GM23338 (cell line): ENCODE data around the gene RASSF4.

Experiments
- CTCF ChIP-seq, 2 experiments: fragments of 200-600 bp in 1 of 2; sonication (generic) in 1 of 2; conservative IDR thresholded peaks; 2 replicates each; pipeline versions ENCODE4 v1.5.1 to v1.6.1; 2016 to 2017; ENCODE audit warnings: antibody characterized with exemption in 2 of 2, low read depth in 2 of 2, mild to moderate bottlenecking in 2 of 2, moderate library complexity in 1 of 2
- EZH2 ChIP-seq: fragments of 200-600 bp; sonication (generic); IDR thresholded peaks from one replicate; pipeline ENCODE4 v1.8.0; 2017; ENCODE audit warnings: antibody characterized with exemption, mild to moderate bottlenecking, low read depth; ENCODE audit not compliant: unreplicated experiment
- POLR2AphosphoS5 ChIP-seq: IDR thresholded peaks from 2 replicates; pipeline ENCODE4 v1.6.1; 2016; ENCODE audit warnings: antibody characterized with exemption, low read depth

DNA sequence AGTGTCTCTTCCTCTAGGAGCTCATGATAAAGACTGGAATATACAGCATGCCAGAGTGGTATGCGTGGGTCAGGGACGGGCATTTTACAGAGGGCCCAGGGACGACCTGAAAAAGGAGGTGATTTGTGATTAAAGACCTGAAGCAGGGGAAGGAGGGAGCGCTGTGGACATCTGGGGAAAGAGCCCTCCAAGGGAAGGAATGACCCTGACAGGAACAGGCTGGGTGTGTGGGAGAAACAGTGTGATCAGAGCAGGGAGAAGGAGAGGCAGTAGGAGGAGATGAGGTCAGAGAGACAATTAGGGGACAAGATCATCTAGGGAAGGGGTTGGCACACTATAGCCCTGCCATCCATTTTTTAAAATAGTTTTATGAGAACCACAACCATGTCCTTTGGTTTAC, 3.4 kb upstream of the RASSF4 start:
- TF ChIP-seq CTCF (conservative IDR thresholded peaks at IDR 0.05; ENCODE audit: low read depth in 2 of 2) (no peak), EZH2 (no peak), POLR2AphosphoS5 (no peak)
